ENCODE data around the gene CMSS1. TPM values are rescaled to one million over a fixed set of nuclear protein-coding genes. Genes with fewer than 3 reads are reported as not detected.

Gene CMSS1
- total and polyA plus RNA-seq, 12 donors, result 16.2 to 75.6 (median 33.0) TPM

DNA sequence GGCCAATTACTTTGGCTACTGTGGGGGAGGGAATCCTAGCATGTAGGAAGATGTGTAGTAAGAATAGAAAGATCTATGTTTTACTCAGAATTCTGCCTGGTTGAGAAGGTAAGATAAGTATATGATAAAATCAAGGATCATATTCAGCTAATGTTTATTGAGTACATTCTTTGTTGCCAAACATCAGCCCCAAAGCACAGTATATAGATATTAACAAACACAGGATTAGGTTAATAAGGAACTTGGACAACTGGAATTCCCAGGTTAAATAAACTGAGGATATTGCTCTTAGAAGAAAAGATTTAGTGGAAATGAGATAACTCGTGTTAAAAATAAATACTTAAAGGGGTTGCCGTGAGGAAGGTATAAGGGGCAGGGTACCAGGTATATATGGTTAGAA, 167.0 kb downstream of the CMSS1 start:
- intact Hi-C loops (cut with DNase I), result no loop called here
- 89 to 96% (median 94%) methylated on average over 2 of the region's 2 CpGs for WGBS, 4 donors
- Histone ChIP-seq H3K27me3 (no peaks in the 10 kb centered on the region), H3K27ac (no peak overlapping the region), H3K4me3 (no peak overlapping the region), H3K9me3 (replicated peaks in 1 of 3) (no peaks in the 10 kb centered on the region), H3K36me3 (replicated peaks in 1 of 2) (no peaks in the 10 kb centered on the region), H3K4me1 (replicated peaks in 1 of 2) (no peaks in the 10 kb centered on the region)
- TF ChIP-seq, protein P1, sequence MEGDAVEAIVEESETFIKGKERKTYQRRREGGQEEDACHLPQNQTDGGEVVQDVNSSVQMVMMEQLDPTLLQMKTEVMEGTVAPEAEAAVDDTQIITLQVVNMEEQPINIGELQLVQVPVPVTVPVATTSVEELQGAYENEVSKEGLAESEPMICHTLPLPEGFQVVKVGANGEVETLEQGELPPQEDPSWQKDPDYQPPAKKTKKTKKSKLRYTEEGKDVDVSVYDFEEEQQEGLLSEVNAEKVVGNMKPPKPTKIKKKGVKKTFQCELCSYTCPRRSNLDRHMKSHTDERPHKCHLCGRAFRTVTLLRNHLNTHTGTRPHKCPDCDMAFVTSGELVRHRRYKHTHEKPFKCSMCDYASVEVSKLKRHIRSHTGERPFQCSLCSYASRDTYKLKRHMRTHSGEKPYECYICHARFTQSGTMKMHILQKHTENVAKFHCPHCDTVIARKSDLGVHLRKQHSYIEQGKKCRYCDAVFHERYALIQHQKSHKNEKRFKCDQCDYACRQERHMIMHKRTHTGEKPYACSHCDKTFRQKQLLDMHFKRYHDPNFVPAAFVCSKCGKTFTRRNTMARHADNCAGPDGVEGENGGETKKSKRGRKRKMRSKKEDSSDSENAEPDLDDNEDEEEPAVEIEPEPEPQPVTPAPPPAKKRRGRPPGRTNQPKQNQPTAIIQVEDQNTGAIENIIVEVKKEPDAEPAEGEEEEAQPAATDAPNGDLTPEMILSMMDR (IDR thresholded peaks at IDR 0.05), result no peak
- no peak for TF ChIP-seq POLR2A (IDR thresholded peaks at IDR 0.05)
- no peak for DNase-seq

DNA sequence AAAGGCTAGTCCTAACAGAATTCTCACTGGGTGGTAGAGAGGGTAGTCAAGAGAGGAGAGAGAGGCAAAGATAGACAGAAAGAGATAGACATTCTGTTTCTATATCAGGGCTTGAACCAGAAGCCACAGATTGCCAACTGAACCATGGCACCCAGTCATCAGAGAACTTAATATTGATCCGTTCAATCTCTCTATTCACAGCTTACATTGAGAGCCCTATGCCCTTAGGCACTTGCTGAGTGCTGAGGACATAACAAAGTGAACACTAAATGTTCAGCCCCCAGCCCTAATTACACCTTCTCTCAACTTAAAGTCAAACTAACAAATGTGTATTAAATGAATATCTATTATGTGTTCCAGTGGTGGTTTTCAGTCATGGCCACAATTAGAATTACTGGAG, 172.5 kb downstream of the CMSS1 start:
- Histone ChIP-seq H3K4me1 (replicated peaks in 1 of 2) (no peaks in the 10 kb centered on the region), H3K36me3 (replicated peaks in 1 of 2) (no peaks in the 10 kb centered on the region), H3K4me3 (no peak overlapping the region), H3K27ac (no peak overlapping the region), H3K27me3 (no peaks in the 10 kb centered on the region), H3K9me3 (replicated peaks in 1 of 3) (no peaks in the 10 kb centered on the region)
- intact Hi-C loops (cut with DNase I), result no loop called here
- WGBS, 4 donors, result 92 to 100% (median 99%) methylated on average over 1 of the region's 1 CpG
- DNase-seq, result no peak
- TF ChIP-seq POLR2A (IDR thresholded peaks at IDR 0.05), result no peak

DNA sequence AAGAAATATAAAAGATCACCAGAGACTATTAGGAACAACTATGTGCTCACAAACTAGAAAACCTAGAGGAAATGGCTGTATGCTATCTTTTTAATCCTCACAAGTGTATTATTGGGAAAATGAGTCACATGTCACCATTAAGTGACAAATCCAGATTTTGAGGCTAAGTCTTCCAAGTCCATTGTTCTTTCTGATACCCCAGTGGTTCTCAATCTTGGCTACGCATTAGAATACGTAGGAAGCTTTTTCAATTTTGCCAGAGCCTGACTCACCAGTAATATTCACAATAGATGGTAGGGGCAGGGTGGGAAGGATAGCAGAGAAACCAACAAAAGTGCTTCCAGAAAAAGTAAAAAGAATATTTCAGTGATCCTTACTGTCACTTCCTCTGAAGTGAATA, 179.6 kb downstream of the CMSS1 start:
- WGBS, 4 donors, result 93 to 99% (median 97%) methylated on average over 2 of the region's 2 CpGs
- H3K4me3 ChIP-seq, result no peak overlapping the region
- no peaks in the 10 kb centered on the region for H3K27me3 ChIP-seq
- no peaks in the 10 kb centered on the region for H3K9me3 ChIP-seq (replicated peaks in 1 of 3)
- no peak for DNase-seq
- intact Hi-C loops (cut with DNase I), result no loop called here
- TF ChIP-seq, protein P1 (IDR thresholded peaks at IDR 0.05), result no peak
- TF ChIP-seq POLR2A (IDR thresholded peaks at IDR 0.05), result no peak
- H3K4me1 ChIP-seq (replicated peaks in 1 of 2), result no peaks in the 10 kb centered on the region
- H3K36me3 ChIP-seq (replicated peaks in 1 of 2), result no peaks in the 10 kb centered on the region
- H3K27ac ChIP-seq, result no peak overlapping the region

DNA sequence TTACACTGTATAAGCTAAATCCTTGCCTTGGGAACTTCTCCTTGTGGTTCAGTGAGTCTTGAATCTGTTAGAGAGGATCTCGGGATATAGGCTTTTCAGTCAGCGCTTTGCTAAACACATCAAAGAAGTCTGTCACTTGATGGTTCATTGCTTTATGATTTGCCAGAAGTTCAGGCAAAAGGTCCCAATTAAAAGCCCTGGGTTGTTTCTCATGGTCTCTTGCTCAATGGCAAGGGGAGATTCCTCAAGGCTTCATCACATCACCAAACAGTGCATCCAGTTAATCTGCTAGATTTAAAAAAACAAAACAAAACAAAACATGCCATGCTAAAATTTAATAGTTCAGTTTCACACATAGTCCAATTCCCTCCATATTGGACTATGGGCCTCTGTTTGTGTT, 181.9 kb downstream of the CMSS1 start:
- 94 to 100% (median 98%) methylated on average over 2 of the region's 2 CpGs for WGBS, 4 donors
- Histone ChIP-seq H3K27me3 (no peaks in the 10 kb centered on the region), H3K4me3 (no peak overlapping the region), H3K4me1 (replicated peaks in 1 of 2) (no peaks in the 10 kb centered on the region), H3K9me3 (replicated peaks in 1 of 3) (no peaks in the 10 kb centered on the region), H3K27ac (no peak overlapping the region), H3K36me3 (replicated peaks in 1 of 2) (no peaks in the 10 kb centered on the region)
- TF ChIP-seq, protein P1 (IDR thresholded peaks at IDR 0.05), result no peak
- no peak for DNase-seq
- intact Hi-C loops (cut with DNase I), result no loop called here

DNA sequence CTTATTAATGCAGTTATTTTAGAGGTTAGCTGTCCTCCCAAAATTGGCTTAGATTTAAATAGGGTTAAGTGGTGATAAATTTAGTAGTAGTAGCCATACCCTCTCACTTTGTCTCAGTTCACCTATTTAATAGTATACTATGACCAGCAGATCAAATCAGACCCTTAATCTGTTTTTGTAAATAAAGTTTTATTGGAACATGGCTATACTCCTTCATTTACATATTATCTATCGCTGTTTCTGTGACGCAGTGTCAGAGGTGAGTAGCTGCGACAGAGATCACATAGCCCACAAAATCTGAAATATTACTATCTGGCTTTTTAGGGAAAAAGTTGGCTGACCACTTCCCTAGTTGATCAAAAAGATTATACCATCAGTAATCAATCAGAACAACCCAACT, 183.4 kb downstream of the CMSS1 start:
- no peak for DNase-seq
- Histone ChIP-seq H3K9me3 (replicated peaks in 1 of 3) (no peaks in the 10 kb centered on the region), H3K4me3 (no peak overlapping the region), H3K4me1 (replicated peaks in 1 of 2) (peaks cover 0 to 4% of the 10 kb centered on the region in 2 donors), H3K27ac (no peak overlapping the region), H3K36me3 (replicated peaks in 1 of 2) (no peaks in the 10 kb centered on the region), H3K27me3 (no peaks in the 10 kb centered on the region)
- intact Hi-C loops (cut with DNase I), result no loop called here
- 92 to 97% (median 97%) methylated on average over 3 of the region's 3 CpGs for WGBS, 4 donors
- TF ChIP-seq, protein P1 (IDR thresholded peaks at IDR 0.05), result no peak
- TF ChIP-seq POLR2A (IDR thresholded peaks at IDR 0.05), result no peak

Data from adrenal gland (tissue), 12 donors.